Neuron (in vitro differentiated cells): ENCODE data around the gene FAM3C.
A peak's percentile ranks its signal among the peaks of the same experiment; 100 is the strongest.

Experiments
- H2AFZ ChIP-seq: one replicate; pipeline ENCODE4 v1.6.1; 2013; ENCODE audit warnings: low read depth, mild to moderate bottlenecking, inconsistent platforms, low read length, moderate library complexity
- H3K27me3 ChIP-seq: one replicate; pipeline ENCODE4 v1.6.1; 2013; ENCODE audit warnings: low read length; ENCODE audit not compliant: insufficient read depth
- H3K36me3 ChIP-seq: one replicate; pipeline ENCODE4 v1.6.1; 2013; ENCODE audit warnings: low read length; ENCODE audit not compliant: insufficient read depth
- H3K4me1 ChIP-seq: one replicate; pipeline ENCODE4 v1.6.1; 2013; ENCODE audit warnings: low read length; ENCODE audit not compliant: insufficient read depth
- H3K4me3 ChIP-seq: 2 replicates; pipeline ENCODE4 v1.5.1; 2013; ENCODE audit warnings: mild to moderate bottlenecking, low read length, moderate library complexity
- H3K9me3 ChIP-seq: one replicate; pipeline ENCODE4 v1.6.1; 2013; ENCODE audit warnings: low read length

The FAM3C gene

DNA sequence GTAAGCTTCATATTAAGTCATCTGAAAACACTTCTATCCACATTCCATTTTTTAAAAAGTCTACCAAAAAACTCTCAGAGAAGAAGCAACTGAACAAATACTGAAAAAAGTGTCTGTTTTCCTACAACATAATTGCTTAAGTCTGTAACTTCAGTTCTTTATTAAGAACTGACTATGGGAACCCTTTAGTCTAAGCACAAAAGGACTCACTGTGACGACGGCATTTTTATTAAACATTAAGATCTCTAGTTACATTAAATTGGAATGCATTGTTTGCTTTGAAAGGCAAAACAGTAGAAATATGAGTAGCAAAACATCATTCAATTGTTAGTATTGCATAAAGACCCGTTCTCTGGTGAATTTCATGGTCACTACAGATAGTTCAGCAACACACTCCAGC, 5.8 kb upstream of the FAM3C start:
- no peaks in the 10 kb centered on the region for H3K27me3 ChIP-seq
- no peak overlapping the region for H2AFZ ChIP-seq
- no peaks in the 10 kb centered on the region for H3K9me3 ChIP-seq
- no peaks in the 10 kb centered on the region for H3K36me3 ChIP-seq
- H3K4me3 ChIP-seq, result no peak overlapping the region
- H3K4me1 ChIP-seq, result peaks cover 3% of the 10 kb centered on the region

DNA sequence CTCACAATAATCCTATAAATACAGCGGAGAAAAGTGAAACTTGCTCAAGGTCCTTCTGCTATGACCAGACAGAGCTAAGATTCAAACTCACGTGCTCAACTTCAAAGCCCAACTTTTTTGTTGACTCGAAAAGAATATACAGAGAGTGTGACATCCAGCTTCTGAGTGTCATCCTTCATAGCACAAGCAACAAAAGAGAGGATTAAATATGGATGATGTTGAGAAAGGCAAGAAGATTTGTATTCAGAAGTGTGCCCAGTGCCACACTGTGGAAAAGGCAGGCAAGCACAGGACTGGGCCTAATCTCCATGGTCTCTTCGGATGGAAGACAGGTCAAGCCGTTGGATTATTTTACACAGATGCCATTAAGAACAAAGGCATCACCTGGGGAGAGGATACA, 2.1 kb upstream of the FAM3C start:
- Histone ChIP-seq H3K4me1 (peaks cover 12% of the 10 kb centered on the region), H3K27me3 (no peaks in the 10 kb centered on the region), H3K36me3 (no peaks in the 10 kb centered on the region), H3K4me3 (no peak overlapping the region), H3K9me3 (no peaks in the 10 kb centered on the region), H2AFZ (no peak overlapping the region)

DNA sequence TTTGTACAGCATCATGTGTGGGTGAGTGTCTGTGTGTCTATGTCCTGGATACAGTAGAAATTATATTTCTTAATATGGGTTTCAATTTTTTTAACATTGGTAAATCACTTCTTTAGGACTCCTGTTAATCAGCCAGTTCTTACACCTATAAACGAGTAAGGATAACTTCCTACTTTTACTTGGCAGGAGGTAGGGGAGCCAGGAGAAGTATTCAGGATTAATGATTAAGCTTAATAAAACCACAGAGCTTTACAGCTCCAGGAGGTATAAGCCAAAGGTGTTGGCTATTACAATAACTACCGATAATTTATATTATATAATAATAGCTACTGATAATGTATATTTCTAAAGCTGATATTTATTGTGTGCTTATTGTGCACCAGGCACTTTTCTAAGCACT, 1.7 kb upstream of the FAM3C start:
- Histone ChIP-seq H3K4me3 (no peak overlapping the region), H2AFZ (no peak overlapping the region), H3K36me3 (peaks cover 3% of the 10 kb centered on the region), H3K27me3 (no peaks in the 10 kb centered on the region), H3K4me1 (peaks cover 12% of the 10 kb centered on the region), H3K9me3 (peaks cover under 1% of the 10 kb centered on the region)

DNA sequence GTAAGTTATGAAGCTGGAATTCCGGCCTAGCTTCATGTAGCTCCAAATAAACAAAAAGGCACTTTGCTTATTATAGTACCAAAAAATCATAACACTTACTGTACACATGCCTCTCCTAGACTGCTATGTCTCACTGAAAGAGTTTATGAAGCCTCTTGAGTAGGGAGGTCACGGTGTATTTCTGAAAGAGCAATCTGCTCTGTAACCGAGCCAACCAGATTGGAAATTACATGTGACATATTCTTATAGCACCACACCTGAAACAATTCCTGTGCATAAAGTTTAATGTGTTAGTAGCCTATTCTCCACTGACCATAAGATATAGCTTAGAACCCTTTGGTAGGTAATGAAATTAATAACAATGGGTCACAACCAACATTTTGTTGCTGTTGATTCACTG, 1.3 kb upstream of the FAM3C start:
- Histone ChIP-seq H3K27me3 (no peaks in the 10 kb centered on the region), H3K4me1 (peaks cover 12% of the 10 kb centered on the region), H3K36me3 (peaks cover 5% of the 10 kb centered on the region), H3K4me3 (no peak overlapping the region), H2AFZ (no peak overlapping the region), H3K9me3 (peaks cover 5% of the 10 kb centered on the region)

DNA sequence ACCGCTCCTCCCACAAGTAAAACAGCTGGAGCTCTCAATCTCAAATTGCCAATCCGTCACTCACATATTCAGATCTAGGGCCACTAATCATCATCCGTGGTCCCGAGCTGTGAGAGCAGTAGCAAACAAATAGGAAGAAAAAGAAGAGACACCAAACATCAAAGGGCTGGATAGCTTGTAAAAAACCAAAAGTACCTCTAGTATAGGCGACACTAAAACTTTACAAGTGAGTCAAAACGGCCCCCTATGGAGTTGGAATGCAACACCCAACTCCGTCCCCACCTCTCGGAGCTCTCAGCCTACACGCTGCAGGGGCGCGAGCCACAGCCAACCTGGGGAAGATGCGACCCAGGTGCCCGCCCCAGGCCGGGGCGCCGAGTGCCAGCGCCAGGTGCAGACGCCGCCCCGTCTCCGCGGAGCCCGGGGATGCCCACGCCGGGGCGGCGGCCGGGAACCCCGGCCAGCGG, 581 bp downstream of the FAM3C start:
- Histone ChIP-seq H3K4me1 (peaks cover 12% of the 10 kb centered on the region), H3K27me3 (no peaks in the 10 kb centered on the region), H3K4me3 (peak overlapping the region; percentile 81), H3K36me3 (peaks cover 5% of the 10 kb centered on the region), H3K9me3 (peaks cover 8% of the 10 kb centered on the region), H2AFZ (peak overlapping the region; percentile 44)

DNA sequence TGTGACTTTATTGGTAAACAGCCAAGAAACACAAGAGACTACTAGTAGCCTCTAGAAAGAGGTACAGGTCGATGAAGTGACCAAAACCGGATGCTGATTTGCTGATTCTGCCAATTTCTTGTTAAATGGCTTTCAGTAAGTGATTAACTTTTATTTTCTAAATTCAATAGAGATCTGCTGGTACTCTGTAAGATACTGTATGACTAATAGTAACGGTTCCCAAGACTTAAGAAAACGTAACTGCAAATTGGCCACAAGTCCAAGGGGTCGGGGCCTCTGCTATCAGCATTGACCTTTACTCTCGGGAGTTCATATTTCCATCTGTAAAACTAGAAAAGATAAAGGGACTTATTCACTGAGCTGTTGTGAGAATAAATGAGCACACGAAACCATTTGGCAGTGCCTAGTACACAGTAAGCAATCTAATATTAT, 1.4 kb downstream of the FAM3C start:
- Histone ChIP-seq H3K36me3 (peaks cover 5% of the 10 kb centered on the region), H2AFZ (no peak overlapping the region), H3K27me3 (no peaks in the 10 kb centered on the region), H3K4me1 (peaks cover 12% of the 10 kb centered on the region), H3K4me3 (peak overlapping the region; percentile 81), H3K9me3 (peaks cover 8% of the 10 kb centered on the region)

DNA sequence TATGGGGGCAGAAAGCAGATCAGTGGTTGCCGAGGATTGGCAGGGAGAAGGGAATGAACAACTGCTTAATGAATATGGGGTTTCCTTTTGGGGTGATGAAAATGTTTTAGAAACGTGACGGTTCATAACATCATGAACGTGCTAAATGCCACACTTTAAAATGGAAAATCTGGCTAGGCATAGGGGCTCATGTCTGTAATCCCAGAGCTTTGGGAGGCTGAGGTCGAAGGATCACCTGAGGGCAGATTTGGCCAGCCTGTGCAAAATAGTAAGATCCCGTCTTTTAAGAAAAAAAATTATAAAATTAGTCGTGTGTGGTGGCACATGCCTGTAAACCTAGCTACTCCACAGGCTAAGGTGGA, 3.1 kb downstream of the FAM3C start:
- peaks cover 5% of the 10 kb centered on the region for H3K36me3 ChIP-seq
- peaks cover 8% of the 10 kb centered on the region for H3K9me3 ChIP-seq
- H3K4me3 ChIP-seq, result no peak overlapping the region
- H3K27me3 ChIP-seq, result no peaks in the 10 kb centered on the region
- no peak overlapping the region for H2AFZ ChIP-seq
- H3K4me1 ChIP-seq, result peaks cover 9% of the 10 kb centered on the region

DNA sequence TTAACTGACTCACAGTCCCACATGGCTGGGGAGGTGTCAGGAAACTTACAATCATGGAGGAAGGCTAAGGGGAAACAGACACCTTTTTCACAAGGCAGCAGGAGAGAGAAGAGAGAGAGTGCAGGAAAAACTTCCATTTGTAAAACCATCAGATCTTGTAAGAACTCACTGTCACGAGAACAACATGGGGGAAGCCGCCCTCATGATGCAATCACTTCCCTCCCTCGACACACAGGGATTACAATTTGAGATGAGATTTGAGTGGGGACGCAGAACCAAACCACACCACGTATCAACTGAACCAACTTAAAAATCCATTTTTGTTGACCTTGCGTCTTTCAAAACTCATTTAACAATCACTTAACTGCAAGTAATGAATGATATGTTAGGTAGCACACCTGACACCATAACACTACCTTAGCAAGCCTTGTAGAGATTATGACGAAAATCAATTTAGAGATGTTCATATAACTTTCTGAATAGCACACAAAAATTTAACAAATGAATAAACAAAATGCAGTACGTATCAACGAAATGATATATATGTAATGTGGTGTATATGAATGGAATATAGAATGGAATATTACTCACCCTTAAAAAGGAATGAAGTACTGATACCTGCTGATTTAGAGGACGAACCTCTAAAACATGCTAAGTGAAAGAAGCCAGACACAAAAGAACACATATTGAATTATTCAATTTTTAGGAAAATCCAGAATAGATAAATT, 3.7 kb downstream of the FAM3C start:
- H3K9me3 ChIP-seq, result peaks cover 8% of the 10 kb centered on the region
- H2AFZ ChIP-seq, result no peak overlapping the region
- H3K4me1 ChIP-seq, result peaks cover 9% of the 10 kb centered on the region
- no peak overlapping the region for H3K4me3 ChIP-seq
- H3K36me3 ChIP-seq, result peaks cover 5% of the 10 kb centered on the region
- H3K27me3 ChIP-seq, result no peaks in the 10 kb centered on the region

DNA sequence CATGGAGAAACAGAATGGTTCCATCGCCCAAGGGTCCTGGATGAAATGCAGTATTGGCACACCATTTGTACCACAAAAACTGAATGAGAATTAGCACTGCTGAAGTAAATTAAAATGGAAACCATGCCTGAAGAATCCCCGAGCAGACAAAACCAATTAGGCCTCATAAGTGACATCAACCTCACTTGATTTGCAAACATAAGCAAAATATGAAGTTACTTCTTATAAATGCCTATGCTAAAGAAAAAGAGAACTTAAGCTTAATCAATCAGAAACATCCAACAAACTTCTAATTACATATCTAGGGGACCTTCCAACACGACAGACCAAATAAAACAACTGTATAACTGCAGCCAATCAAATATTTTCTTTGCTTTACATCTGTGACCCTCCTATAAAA, 4.4 kb downstream of the FAM3C start:
- Histone ChIP-seq H3K4me1 (peaks cover 8% of the 10 kb centered on the region), H3K9me3 (peaks cover 8% of the 10 kb centered on the region), H3K4me3 (no peak overlapping the region), H3K36me3 (peaks cover 5% of the 10 kb centered on the region), H2AFZ (no peak overlapping the region), H3K27me3 (no peaks in the 10 kb centered on the region)

DNA sequence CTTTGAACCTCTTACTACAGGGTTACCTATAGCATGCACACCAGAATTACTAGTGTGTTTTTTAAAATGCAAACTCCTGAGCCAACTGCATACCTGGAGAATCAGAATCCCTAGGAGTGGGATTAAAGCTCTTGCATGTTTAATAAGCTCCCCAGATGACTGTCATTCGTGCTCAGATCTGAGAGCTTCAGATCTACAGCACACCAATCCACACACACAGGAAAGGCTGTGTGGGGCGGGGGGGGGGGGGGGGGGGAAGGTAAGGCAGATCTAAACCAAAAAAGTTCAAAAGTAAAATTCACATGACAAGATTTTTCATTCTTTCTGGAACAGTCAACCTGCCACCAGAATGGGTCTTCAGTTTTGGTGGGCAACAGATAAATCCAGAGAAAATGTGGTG, 5.5 kb downstream of the FAM3C start:
- Histone ChIP-seq H3K4me1 (peaks cover 8% of the 10 kb centered on the region), H2AFZ (no peak overlapping the region), H3K9me3 (peaks cover 8% of the 10 kb centered on the region), H3K27me3 (no peaks in the 10 kb centered on the region), H3K36me3 (peaks cover 5% of the 10 kb centered on the region), H3K4me3 (no peak overlapping the region)

DNA sequence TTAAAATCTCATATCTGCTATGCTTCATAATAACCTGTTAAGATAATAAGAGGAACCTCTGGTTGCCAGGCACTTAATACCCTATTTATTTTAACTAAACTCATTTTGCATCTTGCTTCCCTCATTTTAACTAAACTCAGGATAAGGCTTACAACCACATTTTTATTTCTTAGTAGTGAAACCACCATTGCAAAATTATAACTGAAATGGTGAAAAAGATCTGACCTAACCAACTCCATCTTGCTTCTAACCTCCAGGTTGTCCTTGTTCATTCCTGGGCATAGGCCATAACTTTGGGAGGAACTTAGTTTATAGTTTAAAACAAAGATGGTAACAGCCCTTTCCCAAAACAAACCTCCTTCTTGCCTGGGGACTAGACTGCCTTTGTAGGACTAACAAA, 6.0 kb downstream of the FAM3C start:
- peaks cover 5% of the 10 kb centered on the region for H3K36me3 ChIP-seq
- H3K27me3 ChIP-seq, result no peaks in the 10 kb centered on the region
- peaks cover 8% of the 10 kb centered on the region for H3K4me1 ChIP-seq
- no peak overlapping the region for H2AFZ ChIP-seq
- peaks cover 8% of the 10 kb centered on the region for H3K9me3 ChIP-seq
- no peak overlapping the region for H3K4me3 ChIP-seq

DNA sequence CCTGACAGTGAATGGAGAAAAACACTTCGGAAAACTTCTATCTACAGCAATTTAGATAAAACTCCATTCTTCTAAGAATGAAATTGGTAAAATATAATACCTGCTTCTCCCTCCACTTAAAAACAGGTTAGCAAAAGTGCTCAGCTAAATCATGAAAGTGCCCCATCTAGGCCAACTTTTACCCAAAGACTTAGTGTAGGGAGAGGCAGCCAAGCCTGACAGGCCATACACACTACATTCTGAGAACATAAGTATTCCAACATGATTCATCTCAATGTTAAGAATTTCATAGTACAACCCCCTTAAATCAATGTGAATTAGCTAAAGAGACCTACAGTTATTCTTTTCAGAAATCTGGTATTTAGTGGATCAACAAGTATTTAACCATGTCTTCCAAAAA, 7.2 kb downstream of the FAM3C start:
- no peak overlapping the region for H2AFZ ChIP-seq

DNA sequence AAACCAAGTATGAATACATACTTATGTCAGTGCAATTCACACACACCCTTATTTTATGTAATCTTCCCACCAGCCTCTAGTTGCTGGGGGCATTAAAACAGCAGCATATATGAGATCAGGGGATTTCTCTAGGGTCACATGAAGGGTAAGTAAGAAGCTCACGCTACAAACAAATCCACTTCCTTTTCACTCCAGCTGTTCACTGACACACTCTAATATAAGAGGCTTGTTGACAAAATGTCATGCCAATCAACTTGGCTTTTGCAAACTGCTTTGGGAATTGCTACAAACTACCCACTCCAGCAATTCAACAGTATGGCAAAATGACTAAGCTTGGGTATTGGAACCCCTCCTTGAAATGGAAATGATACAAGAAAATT, 10.3 kb downstream of the FAM3C start:
- Histone ChIP-seq H3K36me3 (peaks cover 2% of the 10 kb centered on the region), H3K4me1 (peaks cover 3% of the 10 kb centered on the region), H3K4me3 (no peak overlapping the region), H3K9me3 (no peaks in the 10 kb centered on the region), H3K27me3 (no peaks in the 10 kb centered on the region), H2AFZ (no peak overlapping the region)

More for the DNA sequence above, 7.2 kb downstream of the FAM3C start:
- peaks cover 3% of the 10 kb centered on the region for H3K4me1 ChIP-seq
- peaks cover 5% of the 10 kb centered on the region for H3K36me3 ChIP-seq
- no peaks in the 10 kb centered on the region for H3K27me3 ChIP-seq
- peaks cover 8% of the 10 kb centered on the region for H3K9me3 ChIP-seq
- H3K4me3 ChIP-seq, result no peak overlapping the region
